Panc1 (cell line): ENCODE data around the gene DCXR.

ENCODE experiments used
- CTCF ChIP-seq: fragments of 450-650 bp; IDR thresholded peaks from 2 replicates; pipeline ENCODE4 v1.5.1; 2017; ENCODE audit warnings: mild to moderate bottlenecking
- POLR2AphosphoS5 ChIP-seq: IDR thresholded peaks from 2 replicates; pipeline ENCODE4 v1.6.1; 2012; ENCODE audit warnings: mild to moderate bottlenecking, low read depth, low read length, moderate library complexity
- REST ChIP-seq, 2 experiments: IDR thresholded peaks; 2 replicates each; pipeline ENCODE4 v1.6.1; 2011 to 2012; ENCODE audit warnings: low read depth in 2 of 2, control low read depth in 1 of 2, low read length in 1 of 2, mild to moderate bottlenecking in 1 of 2, moderate library complexity in 1 of 2; ENCODE audit not compliant: insufficient read depth in 1 of 2

GRCh38 chr17:82025401-82026107 is 11.9 kb downstream of the DCXR start:
- no peak for TF ChIP-seq POLR2AphosphoS5
- no peak for TF ChIP-seq CTCF
- TF ChIP-seq REST (IDR thresholded peaks at IDR 0.05; ENCODE audit: insufficient read depth in 1 of 2, low read depth in 2 of 2, low read length in 1 of 2) = no peak
